Osteocyte (in vitro differentiated cells): ENCODE results near the gene MGP. TPM values are rescaled to one million over a fixed set of nuclear protein-coding genes. Genes with fewer than 3 reads are reported as not detected.

ENCODE experiments used
- DNase-seq: peaks from one replicate; pipeline ENCODE4 v3.0.0; 2021; ENCODE audit warnings: mixed read lengths; ENCODE audit not compliant: unreplicated experiment; ENCODE audit errors: extremely low spot score
- H3K27ac Mint-ChIP-seq: one replicate; pipeline ENCODE4 v1.8.0; 2021; ENCODE audit warnings: mild to moderate bottlenecking, mixed read lengths; ENCODE audit not compliant: unreplicated experiment
- H3K27me3 Mint-ChIP-seq: one replicate; pipeline ENCODE4 v1.8.0; 2021; ENCODE audit warnings: mixed read lengths; ENCODE audit not compliant: unreplicated experiment
- H3K36me3 Mint-ChIP-seq: one replicate; pipeline ENCODE4 v1.8.0; 2021; ENCODE audit warnings: mixed read lengths; ENCODE audit not compliant: unreplicated experiment
- H3K4me1 Mint-ChIP-seq: one replicate; pipeline ENCODE4 v1.8.0; 2021; ENCODE audit warnings: mixed read lengths; ENCODE audit not compliant: unreplicated experiment
- H3K4me3 Mint-ChIP-seq: one replicate; pipeline ENCODE4 v1.8.0; 2021; ENCODE audit warnings: mild to moderate bottlenecking, moderate library complexity, mixed read lengths; ENCODE audit not compliant: unreplicated experiment
- H3K9me3 Mint-ChIP-seq: one replicate; pipeline ENCODE4 v1.8.0; 2021; ENCODE audit warnings: mixed read lengths; ENCODE audit not compliant: unreplicated experiment
- total RNA-seq: library from RNA; stranded (reverse); gene quantifications from 2 replicates; pipeline ENCODE4 v1.2.1, GENCODE V29; 2021
- TF ChIP-seq, protein P1 (sequence below): fragments of 200-600 bp; sonication (generic); IDR thresholded peaks from 2 replicates; pipeline ENCODE4 v1.5.0; 2021; ENCODE audit warnings: antibody characterized with exemption, mild to moderate bottlenecking, moderate library complexity

The MGP gene
- total RNA-seq, 1 donor from 2014 or later: 74.1 TPM

DNA sequence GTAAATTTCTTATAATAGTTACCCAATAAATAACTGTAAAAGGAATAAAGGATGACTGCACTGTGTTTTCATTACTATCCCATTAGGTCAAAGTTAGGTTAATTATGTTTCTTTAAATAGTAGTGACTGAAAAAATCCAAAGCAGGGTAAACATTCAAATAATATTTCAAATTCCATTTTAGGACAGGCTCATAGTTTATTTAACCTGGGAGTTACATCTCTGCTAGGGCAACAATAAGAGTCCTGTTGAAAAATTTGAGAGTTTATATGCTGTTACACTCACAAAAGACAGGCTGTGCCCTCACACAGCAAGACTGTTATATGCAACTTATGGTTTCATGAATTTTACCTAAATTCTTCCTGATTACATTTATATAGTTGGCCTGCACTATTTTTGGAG lies 44.6 kb upstream of the MGP start:
- H3K4me3 Mint-ChIP-seq: peak overlapping the region; percentile 22
- DNase-seq: no peak

DNA sequence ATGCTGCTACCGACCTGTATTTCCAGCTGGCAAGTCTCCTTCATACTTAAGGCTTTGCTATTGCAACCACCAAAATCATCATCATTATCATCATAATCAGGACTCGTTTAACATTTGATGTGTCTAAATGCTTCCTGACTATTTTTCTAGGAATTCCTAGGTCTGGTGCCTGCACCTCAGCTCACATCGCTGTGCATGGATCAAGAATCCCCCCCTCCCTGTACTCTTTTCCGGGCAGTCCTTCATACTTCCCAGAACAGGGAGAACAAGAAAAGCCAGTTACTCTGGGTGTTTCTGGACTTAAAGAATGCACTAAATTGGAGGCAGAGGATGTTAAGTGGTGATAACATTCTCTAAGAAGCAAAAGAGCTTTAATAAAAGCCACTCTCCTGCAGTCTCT lies 43.3 kb upstream of the MGP start:
- Mint-ChIP-seq H3K27ac (peak overlapping the region; percentile 84), H3K4me1 (peaks cover 47% of the 10 kb centered on the region), H3K27me3 (no peaks in the 10 kb centered on the region), H3K4me3 (peak overlapping the region; percentile 63), H3K36me3 (peaks cover 3% of the 10 kb centered on the region), H3K9me3 (no peaks in the 10 kb centered on the region)
- TF ChIP-seq, protein P1, sequence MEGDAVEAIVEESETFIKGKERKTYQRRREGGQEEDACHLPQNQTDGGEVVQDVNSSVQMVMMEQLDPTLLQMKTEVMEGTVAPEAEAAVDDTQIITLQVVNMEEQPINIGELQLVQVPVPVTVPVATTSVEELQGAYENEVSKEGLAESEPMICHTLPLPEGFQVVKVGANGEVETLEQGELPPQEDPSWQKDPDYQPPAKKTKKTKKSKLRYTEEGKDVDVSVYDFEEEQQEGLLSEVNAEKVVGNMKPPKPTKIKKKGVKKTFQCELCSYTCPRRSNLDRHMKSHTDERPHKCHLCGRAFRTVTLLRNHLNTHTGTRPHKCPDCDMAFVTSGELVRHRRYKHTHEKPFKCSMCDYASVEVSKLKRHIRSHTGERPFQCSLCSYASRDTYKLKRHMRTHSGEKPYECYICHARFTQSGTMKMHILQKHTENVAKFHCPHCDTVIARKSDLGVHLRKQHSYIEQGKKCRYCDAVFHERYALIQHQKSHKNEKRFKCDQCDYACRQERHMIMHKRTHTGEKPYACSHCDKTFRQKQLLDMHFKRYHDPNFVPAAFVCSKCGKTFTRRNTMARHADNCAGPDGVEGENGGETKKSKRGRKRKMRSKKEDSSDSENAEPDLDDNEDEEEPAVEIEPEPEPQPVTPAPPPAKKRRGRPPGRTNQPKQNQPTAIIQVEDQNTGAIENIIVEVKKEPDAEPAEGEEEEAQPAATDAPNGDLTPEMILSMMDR: no peak
- no peak for DNase-seq

More for the DNA sequence above, 44.6 kb upstream of the MGP start:
- Mint-ChIP-seq H3K27me3 (no peaks in the 10 kb centered on the region), H3K4me1 (peaks cover 49% of the 10 kb centered on the region), H3K9me3 (no peaks in the 10 kb centered on the region), H3K36me3 (peaks cover 3% of the 10 kb centered on the region), H3K27ac (peak overlapping the region; percentile 75)
- TF ChIP-seq, protein P1: peak; percentile 68

DNA sequence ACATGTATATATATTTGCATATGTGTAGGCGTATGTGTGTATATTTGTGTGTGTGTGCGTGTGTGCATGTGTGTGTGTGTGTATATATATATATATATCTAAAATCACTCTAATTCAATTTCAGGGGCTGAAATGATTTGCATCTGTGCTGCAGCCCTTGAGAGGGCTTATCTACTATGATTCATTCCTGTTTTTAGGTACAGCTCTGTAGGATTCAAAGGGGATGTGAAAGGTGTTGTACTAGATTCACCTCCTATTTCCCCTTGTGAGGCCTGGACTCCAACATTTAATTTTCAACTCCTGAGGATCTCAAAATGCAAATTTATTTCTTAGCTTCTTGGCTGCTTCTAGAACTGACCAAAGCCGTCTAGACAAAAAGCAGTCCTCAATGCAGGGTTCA lies 41.6 kb upstream of the MGP start:
- no peak overlapping the region for H3K27ac Mint-ChIP-seq
- TF ChIP-seq, protein P1: no peak
- DNase-seq: no peak
- no peak overlapping the region for H3K4me3 Mint-ChIP-seq
- H3K27me3 Mint-ChIP-seq: no peaks in the 10 kb centered on the region
- no peaks in the 10 kb centered on the region for H3K9me3 Mint-ChIP-seq
- H3K36me3 Mint-ChIP-seq: no peaks in the 10 kb centered on the region
- H3K4me1 Mint-ChIP-seq: peaks cover 45% of the 10 kb centered on the region

DNA sequence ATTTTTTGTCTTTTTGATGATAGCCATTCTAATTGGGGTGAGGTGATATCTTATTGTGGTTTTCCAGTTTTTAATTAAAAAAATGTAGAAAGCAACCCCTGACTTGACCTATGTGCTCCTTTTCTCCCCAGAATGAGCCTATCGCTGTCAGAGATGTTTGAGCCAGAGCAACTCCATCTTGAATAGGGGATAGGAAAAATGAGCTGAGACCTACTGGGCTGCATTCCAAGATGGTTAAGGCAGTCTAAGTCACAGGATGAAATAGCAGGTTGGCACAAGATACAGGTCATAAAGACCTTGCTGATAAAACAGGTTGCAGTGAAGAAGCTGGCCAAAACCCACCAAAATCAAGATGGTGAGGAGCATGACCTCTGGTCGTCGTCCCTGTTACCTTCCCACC lies 38.9 kb upstream of the MGP start:
- H3K4me1 Mint-ChIP-seq: peaks cover 23% of the 10 kb centered on the region
- H3K4me3 Mint-ChIP-seq: no peak overlapping the region
- H3K27ac Mint-ChIP-seq: no peak overlapping the region
- TF ChIP-seq, protein P1: no peak
- H3K36me3 Mint-ChIP-seq: no peaks in the 10 kb centered on the region
- H3K9me3 Mint-ChIP-seq: no peaks in the 10 kb centered on the region
- no peaks in the 10 kb centered on the region for H3K27me3 Mint-ChIP-seq
- DNase-seq: no peak

DNA sequence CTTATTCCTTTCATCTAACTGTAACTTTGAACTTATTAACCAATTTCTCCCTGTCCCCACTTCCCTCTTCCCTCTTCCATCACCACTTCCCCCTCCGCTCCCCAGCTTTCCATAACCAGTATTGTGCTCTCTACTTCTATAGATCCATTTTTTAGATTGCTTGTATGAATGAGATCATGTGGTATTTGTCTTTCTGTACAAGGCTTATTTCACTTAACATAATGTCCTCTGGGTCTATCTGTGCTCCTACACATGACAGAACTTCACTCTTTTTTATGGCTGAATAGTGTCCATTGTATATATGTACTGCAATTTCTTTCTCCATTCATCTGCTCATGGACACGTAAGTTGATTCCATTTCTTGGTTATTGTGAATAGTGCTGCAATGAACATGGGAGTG lies 38.3 kb upstream of the MGP start:
- peaks cover 17% of the 10 kb centered on the region for H3K4me1 Mint-ChIP-seq
- no peaks in the 10 kb centered on the region for H3K36me3 Mint-ChIP-seq
- no peaks in the 10 kb centered on the region for H3K9me3 Mint-ChIP-seq
- H3K27me3 Mint-ChIP-seq: no peaks in the 10 kb centered on the region
- no peak for DNase-seq
- TF ChIP-seq, protein P1: no peak
- no peak overlapping the region for H3K27ac Mint-ChIP-seq
- H3K4me3 Mint-ChIP-seq: no peak overlapping the region
